OCI-M2 (cell line): ENCODE measurements around the gene RAD51.
"Not testable (repeated sequence)": the region's sequence is repeated elsewhere in the genome, so short reads cannot be mapped to it uniquely, and the experiment has no call there.

ENCODE experiments used
- DNase-seq: peaks from one replicate; lab custom pipeline; 2025; ENCODE audit not compliant: unreplicated experiment; lab: John Stamatoyannopoulos, UW

The RAD51 gene

DNA sequence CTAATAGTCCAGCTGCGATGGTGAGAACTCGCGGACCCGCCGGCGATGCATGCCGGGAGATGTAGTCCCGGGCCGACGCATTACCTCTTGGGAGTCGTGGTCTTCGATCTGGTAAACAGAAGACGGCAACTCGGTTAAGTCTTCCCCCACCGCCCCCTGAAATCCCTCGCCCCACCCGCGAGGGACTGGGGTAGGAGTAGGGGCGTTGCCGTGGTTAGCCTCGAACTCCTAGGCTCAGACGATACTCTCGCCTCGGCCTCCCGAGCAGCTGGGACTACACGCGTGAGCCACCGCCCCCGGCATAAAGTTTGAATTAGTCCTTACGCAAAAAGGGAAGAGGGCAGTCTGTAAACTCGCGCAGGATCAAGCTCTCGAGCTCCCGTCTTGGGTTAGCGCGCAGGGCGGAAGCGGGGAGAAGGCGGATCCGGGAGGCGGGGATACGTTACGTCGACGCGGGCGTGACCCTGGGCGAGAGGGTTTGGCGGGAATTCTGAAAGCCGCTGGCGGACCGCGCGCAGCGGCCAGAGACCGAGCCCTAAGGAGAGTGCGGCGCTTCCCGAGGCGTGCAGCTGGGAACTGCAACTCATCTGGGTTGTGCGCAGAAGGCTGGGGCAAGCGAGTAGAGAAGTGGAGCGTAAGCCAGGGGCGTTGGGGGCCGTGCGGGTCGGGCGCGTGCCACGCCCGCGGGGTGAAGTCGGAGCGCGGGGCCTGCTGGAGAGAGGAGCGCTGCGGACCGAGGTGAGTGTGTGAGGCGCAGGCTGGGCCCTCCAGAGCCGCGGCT lies at the start of gene RAD51:
Gene RAD51, plus strand, starts transcription at position 487 of the 781 bp plus-strand sequence. CDS start 3,585 bp downstream, outside the sequence.
- DNase-seq: peak; percentile 78

DNA sequence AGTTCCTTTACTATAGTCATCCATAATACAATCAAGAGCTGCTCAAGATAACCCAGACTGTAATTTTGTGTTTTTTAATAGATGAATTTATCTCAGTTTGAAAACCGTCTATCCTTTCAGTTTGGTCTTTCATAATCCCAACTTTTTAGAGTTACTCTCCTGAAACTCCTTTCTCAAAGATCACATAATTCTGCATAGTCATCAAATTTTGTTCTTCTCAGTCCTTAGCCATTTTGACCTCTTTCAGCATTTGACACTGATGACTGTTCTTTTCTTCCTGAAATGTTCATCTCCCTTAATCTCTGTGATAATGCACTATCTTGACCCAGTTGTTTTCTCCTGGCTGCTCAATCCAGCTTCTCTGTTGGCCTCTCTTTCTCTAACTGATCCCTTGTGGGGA lies 47.5 kb upstream of the RAD51 start:
- no peak for DNase-seq

DNA sequence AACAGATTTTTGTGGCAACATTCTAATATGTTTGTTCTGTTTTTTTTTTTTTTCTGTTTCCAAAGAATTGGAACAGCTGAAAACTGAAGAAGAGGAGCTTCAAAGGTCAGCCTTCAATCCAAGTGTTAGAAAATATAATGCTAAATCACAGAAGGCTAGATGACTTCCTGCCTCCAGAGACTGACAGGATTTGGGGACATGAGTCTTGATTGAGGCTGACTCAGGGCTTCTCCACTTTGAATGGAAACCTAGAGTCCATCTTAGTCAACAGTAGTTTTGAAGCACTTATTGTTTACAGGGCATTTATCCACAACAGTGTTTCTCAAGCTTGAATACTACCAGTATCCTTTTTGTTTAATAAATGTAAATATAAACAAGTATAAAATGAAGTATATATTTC lies 44.5 kb upstream of the RAD51 start:
- no peak for DNase-seq

DNA sequence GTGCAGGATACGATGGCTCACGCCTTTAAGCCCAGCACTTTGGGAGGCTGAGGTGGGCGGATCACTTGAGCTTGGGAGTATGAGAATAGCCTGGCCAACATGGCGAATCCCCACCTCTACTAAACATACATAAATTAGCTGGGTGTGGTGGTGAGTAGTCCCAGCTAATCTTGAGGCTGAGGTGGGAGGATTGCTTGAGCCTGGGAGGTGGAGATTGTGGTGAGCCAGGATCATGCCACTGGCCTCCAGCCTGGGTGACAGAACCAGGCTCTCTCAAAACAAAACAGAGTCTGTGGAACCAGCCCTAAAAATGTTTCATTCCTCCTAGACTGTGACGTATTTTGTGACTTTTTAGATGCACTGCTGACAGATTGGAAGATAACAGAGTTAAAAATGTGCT lies 34.3 kb upstream of the RAD51 start:
- no peak for DNase-seq

DNA sequence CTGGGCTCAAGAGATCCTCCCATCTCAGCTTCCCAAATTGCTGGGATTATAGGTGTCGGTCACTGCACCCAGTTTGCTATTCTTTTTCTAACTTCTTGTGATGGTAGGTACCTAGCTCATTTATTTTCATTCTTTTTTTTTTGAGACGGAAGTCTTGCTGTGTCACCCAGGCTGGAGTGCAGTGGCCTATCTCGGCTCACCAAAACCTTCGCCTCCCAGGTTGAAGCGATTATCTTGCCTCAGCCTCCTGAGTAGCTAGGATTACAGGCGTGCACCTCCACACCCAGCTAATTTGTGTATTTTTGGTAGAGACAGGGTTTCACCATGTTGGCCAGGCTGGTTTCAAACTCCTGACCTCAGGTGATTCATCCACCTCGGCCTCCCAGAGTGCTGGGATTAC lies 30.1 kb upstream of the RAD51 start:
- DNase-seq: no peak

DNA sequence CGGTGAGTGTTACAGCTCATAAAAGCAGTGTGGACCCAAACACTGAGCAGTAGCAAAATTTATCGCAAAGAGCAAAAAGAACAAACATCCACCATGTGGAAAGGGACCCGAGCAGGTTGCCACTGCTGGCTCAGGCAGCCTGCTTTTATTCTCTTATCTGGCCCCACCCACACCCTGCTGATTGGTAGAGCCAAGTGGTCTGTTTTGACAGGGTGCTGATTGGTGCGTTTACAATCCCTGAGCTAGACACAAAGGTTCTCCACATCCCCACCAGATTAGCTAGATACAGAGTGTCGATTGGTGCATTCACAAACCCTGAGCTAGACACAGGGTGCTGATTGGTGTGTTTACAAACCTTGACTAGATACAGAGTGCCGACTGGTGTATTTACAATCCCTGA lies 18.7 kb upstream of the RAD51 start:
- DNase-seq: not testable (repeated sequence)

DNA sequence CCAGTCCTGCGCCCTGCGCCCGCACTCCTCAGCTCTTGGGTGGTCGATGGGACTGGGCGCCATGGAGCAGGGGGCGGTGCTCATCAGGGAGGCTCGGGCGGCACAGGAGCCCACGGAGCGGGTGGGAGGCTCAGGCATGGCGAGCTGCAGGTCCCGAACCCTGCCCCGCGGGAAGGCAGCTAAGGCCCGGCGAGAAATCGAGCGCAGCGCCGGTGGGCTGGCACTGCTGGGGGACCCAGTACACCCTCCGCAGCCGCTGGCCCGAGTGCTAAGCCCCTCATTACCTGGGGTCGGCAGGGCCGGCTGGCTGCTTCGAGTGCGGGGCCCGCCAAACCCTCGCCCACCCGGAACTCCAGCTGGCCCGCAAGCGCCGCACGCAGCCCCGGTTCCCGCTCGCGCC lies 18.1 kb upstream of the RAD51 start:
- DNase-seq: not testable (repeated sequence)

DNA sequence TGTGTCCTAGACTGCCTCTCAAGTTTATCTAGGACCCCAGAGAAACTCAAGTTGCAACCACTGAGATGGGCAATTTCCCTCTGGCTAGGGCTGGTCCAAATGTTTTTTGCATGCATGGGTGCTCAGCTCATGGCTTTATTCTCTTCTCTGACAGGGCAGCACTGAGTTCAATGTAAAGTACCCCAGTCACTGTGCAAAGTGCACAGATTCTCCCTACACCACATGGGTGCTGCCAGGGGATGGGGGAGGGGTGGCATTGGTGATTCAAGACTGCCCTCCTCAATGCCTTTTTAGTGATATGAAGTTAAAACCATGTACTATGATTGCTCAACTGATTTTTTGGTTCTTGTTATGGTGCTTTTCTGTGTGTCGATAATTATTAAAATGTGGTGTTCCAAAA lies 14.8 kb upstream of the RAD51 start:
- DNase-seq: no peak

DNA sequence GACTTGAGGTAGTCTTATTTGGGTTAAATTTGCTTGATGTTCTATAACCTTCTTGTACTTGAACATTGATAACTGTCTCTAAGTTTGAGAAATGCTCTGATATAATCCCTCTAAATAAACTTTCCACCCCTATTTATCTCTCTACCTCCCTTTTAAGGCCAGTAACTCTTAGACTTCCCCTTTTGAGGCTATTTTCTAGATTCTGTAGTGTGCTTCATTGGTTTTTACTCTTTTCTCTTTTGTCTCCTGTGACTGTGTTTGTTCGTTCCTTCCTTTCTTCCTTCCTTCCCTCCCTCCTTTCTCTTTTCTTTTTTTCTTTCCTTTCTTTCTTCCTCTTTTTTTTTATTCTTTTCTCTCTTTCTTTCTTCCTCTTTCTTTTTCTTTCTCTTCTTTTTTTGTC lies 14.0 kb upstream of the RAD51 start:
- DNase-seq: peak; percentile 27

DNA sequence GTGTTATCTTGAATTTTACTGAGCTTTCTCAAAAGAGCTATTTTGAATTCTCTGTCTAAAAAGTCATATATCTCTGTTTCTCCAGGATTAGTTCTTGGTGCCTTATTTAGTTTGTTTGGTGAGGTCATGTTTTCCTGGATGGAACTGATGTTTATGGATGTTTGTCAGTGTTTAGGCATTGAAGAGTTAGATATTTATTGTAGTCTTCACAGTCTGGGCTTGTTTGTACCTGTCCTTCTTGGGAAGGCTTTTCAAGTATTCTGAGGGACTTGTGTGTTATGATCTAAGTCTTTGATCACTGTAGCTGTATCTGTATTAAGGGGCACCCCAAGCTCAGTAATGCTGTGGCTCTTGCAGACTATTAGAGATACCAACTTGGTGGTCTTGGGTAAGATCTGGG lies 10.6 kb upstream of the RAD51 start:
- no peak for DNase-seq

DNA sequence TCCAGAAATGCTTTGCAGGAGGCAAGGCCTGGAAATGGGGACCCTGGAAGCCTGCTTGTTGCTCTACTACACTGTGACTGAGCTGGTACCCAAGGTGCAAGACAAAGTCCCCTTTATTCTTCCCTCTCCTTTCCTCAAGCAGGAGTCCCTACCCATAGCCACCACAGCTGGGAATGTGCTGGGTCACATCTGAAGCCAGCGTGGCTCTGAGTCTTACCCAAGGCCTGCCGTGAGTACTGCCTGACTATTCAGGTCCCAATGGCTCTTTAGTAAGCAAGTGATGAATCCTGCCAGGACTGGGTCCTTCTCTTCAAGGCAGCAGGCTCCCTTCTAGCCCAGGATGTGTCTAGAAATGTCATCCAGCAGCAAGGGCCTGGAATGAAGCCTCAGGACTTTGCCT lies 9.6 kb upstream of the RAD51 start:
- DNase-seq: no peak

DNA sequence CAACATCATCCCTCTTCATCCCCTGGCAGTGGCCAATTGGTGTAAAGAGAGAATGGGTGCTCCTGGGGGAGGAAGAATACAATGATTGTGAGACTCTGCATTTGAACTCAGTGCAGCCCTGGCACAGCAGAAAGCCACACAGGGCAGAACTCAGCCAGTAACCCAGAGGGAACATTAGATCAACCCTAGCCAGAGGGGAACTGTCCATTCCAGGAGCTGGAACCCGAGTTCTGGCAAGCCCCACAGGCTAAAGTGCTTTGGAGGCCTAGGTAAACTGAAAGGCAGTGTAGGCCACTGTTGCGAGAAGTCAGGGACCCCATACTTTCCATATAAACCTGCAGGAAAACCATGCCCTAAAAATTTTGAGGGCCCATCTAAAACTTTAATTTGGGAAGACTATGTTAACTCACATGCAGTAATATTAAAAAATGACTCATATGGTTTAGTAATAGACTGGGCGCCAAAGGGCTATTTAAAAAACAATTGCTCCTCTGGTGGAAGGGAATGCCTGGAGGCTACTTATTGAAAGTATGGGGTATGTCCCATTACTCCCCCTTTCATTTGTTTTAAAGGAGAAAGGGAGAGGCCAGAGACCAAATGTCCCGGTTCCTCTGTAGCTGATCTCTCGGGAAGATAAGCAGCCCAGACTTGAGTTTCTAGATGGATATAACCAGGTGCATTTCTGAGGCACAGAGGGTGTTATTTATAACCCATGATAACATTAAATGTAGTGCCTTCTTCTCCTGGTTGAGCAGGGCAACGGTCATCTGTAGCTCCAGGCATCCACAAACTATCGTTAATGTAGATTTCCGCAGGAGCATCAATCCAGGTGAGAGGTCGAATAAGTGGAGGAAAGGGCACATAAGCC lies 5.8 kb upstream of the RAD51 start:
- no peak for DNase-seq

DNA sequence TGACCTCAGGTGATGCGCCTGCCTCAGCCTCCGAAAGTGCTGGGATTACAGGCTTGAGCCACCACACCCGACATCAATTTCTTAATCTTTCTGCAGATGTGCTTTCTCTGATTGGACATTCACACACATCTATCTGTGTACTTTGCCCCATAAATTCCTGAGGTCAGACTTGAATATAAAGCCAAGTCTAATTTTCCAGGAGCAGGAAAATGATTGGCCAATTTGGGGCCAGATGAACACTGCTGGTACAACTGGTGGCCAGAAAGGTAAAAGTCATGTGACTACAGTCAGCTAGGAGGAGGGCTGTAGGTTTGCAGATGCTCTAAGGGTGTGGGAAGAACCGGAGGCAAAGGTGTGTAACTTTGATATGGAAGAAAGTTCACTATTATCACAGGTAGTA lies 3.2 kb upstream of the RAD51 start:
- DNase-seq: no peak

DNA sequence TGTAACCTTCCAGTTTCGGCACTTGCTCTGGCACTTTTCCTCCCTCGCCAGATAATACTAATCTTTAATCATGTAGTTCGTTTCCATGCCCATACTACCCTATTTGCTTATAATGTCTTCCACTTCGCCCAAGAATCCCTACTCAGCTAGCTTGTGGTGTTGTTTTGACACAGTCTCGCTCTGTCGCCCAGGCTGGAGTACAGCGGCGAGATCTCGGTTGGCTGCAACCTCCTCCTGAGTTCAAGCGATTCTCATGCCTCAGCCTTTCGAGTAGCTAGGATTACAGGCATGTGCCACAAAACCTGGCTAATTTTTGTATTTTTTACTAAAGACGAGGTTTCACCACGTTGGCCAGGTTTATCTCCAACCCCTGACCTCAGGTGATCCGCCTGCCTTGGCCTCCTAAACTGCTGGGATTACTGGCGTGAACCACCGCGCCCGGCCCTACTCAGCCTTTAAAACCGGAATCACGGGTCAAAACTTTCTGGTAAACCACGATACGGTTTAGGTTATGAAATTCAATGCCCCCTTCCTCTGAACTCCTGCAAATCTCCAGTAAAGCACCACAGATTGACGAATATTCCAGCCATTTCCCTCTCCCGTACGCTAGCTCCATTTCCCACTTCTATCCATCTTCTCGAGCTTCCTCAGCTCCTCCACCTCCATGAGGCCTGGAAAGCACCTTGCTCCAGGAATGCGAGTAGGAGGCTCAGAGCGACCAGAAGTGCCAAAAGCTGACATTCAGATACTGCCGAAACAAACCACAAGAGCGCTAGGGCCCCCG lies 878 bp upstream of the RAD51 start:
- DNase-seq: no peak

DNA sequence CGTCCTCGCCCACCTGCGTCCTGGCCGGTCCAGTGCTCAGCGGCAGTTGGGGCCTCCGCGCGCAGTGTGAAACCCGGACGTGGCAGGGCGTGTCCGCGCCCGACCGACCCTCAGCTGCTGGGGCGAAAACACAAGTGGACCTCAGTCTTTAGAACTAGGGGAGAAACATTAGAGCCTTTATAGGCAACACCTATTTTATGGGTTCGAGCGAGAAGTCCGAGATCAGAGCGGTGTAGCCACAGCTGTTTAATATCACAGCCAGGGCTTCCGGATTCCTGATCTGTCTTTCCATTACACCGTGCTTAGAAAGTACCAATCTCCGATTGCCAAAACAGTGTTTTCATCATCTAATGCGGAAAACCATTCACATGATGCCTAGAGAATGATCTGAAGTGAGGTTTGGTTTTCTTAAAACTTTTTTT lies 506 bp downstream of the RAD51 start:
- DNase-seq: no peak

DNA sequence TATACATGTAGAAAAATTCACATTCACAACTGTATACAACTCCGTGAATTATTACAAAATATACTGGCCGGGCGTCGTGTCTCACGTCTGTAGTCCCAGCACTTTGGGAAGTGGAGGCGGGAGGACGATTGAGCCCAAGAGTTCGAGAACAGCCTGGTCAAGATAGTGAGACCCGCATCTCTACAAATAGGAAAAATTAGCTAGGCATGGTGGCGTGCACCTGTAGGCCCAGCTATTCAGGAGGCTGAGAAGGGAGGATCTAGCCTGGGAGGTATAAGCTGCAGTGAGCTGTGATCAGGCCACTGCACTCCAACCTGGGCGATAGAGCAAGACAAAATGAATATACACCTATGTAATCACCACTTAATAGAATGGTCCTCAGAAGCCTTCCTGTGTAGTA lies 1.3 kb downstream of the RAD51 start:
- no peak for DNase-seq

DNA sequence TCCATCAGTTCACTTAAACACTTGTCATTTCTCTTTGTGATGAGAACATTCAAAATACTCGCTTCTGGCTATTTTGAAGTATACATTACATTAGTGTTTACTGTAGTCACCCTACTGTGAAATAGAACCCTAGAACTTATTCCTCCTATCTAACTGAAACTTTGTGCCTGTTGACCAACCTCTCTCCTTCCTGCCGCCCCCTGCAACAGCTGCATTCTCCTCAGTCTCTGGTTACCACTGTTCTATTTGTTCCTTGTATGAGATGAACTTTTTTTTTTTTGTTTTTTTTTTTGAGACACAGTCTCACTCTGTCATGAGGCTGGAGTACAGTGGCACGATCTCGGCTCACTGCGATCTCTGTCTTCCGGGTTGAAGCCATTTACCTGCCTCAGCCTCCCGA lies 2.9 kb downstream of the RAD51 start:
- DNase-seq: no peak

DNA sequence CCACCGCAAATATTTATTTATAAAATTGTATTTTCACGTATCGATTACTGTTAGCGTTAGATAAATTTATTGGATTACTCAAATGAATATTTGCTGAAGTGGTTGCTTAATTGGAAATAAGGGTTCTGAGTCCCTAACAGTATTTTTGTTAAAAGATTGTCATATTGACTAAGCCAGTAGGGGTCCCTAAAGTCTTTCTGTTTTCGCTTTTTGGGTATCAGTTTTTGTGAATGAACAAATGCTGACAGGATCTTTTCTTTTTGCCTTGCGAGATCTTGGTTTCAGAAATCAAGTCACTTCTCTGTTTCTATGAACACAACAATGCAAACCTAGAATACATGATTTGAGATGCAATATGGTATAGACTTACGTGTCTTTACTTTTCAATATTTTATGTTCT lies 7.1 kb downstream of the RAD51 start:
- no peak for DNase-seq

DNA sequence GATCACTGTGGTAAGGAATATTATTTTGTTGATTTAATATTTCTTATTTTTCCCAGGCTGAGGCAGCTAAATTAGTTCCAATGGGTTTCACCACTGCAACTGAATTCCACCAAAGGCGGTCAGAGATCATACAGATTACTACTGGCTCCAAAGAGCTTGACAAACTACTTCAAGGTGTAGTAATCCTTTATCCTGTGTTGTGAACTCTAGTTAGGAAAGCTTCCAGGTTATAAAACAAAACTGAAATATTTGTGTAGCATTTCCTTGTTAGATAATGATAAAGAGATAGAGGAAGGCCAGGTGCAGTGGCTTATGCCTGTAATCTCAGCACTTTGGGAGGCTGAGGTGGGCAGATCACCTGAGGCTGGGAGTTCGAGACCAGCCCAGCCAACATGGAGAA lies 11.1 kb downstream of the RAD51 start:
- DNase-seq: no peak

DNA sequence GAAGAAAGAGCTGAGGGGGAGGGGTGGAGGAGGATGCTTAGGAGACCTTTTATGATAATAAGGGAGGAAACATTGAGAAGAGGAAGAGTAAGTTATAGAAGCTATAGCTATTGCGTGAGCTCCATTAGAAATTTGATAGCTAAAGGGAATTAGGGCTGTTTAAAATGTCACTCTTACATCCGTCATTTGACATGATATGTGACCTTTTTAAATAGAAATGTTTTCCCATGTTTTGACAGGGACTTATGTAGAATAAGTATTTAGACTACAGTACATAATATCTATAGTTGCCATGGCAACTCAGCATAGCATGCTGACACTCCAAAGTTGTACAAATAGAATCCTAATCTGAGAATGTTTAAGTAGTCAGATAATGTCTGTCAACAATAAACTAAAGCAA lies 19.2 kb downstream of the RAD51 start:
- no peak for DNase-seq

DNA sequence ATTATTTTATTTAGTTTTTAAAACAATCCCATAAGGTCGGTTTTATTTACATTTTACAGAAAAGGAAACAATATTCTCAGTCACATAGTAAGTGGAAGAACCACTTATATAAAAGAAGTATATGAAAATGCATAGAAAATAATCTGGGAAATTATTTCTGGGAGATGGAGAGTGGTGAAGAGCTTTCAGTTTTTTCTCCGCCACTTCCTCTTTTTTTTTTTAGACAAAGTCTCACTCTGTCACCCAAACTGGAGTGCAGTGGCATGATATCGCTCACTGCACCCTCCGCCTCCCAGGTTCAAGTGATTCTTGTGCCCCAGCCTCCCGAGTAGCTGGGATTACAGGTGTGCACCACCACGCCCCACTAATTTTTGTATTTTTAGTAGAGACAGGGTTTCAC lies 21.2 kb downstream of the RAD51 start:
- DNase-seq: no peak

DNA sequence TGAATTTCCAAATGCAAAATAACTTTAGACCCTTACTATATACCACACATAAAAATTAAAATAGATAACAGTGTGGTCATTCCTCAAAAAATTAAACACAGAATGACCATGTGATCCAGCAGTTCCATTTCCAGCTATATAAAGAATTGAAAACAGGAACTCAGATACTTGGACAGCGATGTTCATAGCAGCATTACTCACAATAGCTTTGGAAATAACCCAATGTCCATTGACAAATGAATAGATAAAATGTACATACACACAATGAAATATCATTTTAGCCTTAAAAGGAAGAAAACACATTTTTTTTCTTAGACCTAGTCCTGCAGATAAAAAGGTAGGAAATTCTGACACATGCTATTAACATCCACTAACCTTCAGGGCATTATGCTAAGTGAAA lies 26.7 kb downstream of the RAD51 start:
- DNase-seq: no peak
